IMR-90 (cell line): ENCODE results near the gene CHST2. TPM values are rescaled to one million over a fixed set of nuclear protein-coding genes. Genes with fewer than 3 reads are reported as not detected.

ENCODE experiments used
- ATAC-seq: fragments of 200-7000 bp; cut with Tn5 transposase; 2 replicates; pipeline ENCODE4 v1.9.1; 2020; ENCODE audit warnings: low read depth, mild to moderate bottlenecking, moderate library complexity
- BruUV-seq: library from RNA; stranded (reverse); fragments of 400-500 nt; replicated peaks from 2 replicates; lab custom pipeline; 2021; lab: Mats Ljungman, UMichigan
- CTCF ChIA-PET: fragments of 300-600 bp; formaldehyde crosslinking; extraction: SDS; loops from one replicate; lab custom pipeline; 2021; ENCODE audit warnings: antibody characterized with exemption; lab: Yijun Ruan, JAX
- POLR2A ChIA-PET: fragments of 300-600 bp; sonication (Branson Sonifier 250); formaldehyde crosslinking; loops from one replicate; lab custom pipeline; 2022; ENCODE audit warnings: antibody characterized with exemption; ENCODE audit not compliant: unreplicated experiment; lab: Charles Lee
- DNase-seq: peaks from one replicate; pipeline ENCODE4 v3.0.0; 2013
- H2AFZ ChIP-seq: replicated peaks from 2 replicates; pipeline ENCODE3; 2013; ENCODE audit warnings: low read length, mild to moderate bottlenecking; ENCODE audit not compliant: poor library complexity
- H2AK5ac ChIP-seq: 2 replicates; pipeline ENCODE4 v1.6.1; 2013; ENCODE audit warnings: low read depth, low read length, inconsistent platforms
- H2AK9ac ChIP-seq: replicated peaks from 2 replicates; pipeline ENCODE3; 2013; ENCODE audit warnings: mild to moderate bottlenecking, low read depth, low read length, moderate library complexity; ENCODE audit not compliant: poor library complexity
- H2BK120ac ChIP-seq: 2 replicates; pipeline ENCODE4 v1.6.1; 2013; ENCODE audit warnings: low read depth, low read length, inconsistent platforms
- H2BK15ac ChIP-seq: 3 replicates; pipeline ENCODE4 v1.6.1; 2013; ENCODE audit warnings: low read depth, low read length, inconsistent platforms
- H2BK20ac ChIP-seq: 2 replicates; pipeline ENCODE4 v1.6.1; 2013; ENCODE audit warnings: low read depth, mild to moderate bottlenecking, inconsistent platforms, low read length, moderate library complexity
- H2BK5ac ChIP-seq: 2 replicates; pipeline ENCODE4 v1.6.1; 2013; ENCODE audit warnings: mild to moderate bottlenecking, low read depth, low read length, inconsistent platforms; ENCODE audit not compliant: poor library complexity, severe bottlenecking
- H3K14ac ChIP-seq: replicated peaks from 2 replicates; pipeline ENCODE4 v1.6.1; 2013; ENCODE audit warnings: low read depth, low read length, inconsistent platforms
- H3K18ac ChIP-seq: 2 replicates; pipeline ENCODE4 v1.6.1; 2013; ENCODE audit warnings: low read depth, low read length, control low read depth
- H3K23ac ChIP-seq: 2 replicates; pipeline ENCODE4 v1.6.1; 2013; ENCODE audit warnings: low read depth, low read length, inconsistent platforms
- H3K27ac ChIP-seq: 2 replicates; pipeline ENCODE4 v1.5.1; 2013; ENCODE audit warnings: mild to moderate bottlenecking, control low read depth, low read length; ENCODE audit not compliant: insufficient read depth
- H3K27me3 ChIP-seq: 2 replicates; pipeline ENCODE4 v1.6.1; 2013; ENCODE audit warnings: low read length; ENCODE audit not compliant: control insufficient read depth, insufficient read depth
- H3K36me3 ChIP-seq: 2 replicates; pipeline ENCODE4 v1.6.1; 2013; ENCODE audit warnings: low read length, mixed read lengths; ENCODE audit not compliant: control insufficient read depth, insufficient read depth
- H3K4ac ChIP-seq: 2 replicates; pipeline ENCODE4 v1.6.1; 2013; ENCODE audit warnings: low read depth, low read length, inconsistent platforms
- H3K4me1 ChIP-seq: 2 replicates; pipeline ENCODE4 v1.6.1; 2013; ENCODE audit warnings: low read length, mixed read lengths; ENCODE audit not compliant: control insufficient read depth, insufficient read depth
- H3K4me2 ChIP-seq: 2 replicates; pipeline ENCODE4 v1.6.1; 2013; ENCODE audit warnings: low read depth, mild to moderate bottlenecking, control low read depth, low read length, moderate library complexity
- H3K4me3 ChIP-seq: 2 replicates; pipeline ENCODE4 v1.5.1; 2013; ENCODE audit warnings: low read depth, mild to moderate bottlenecking, control low read depth, low read length, moderate library complexity; ENCODE audit not compliant: insufficient read depth
- H3K56ac ChIP-seq: 2 replicates; pipeline ENCODE4 v1.6.1; 2013; ENCODE audit warnings: low read length, inconsistent platforms; ENCODE audit not compliant: insufficient read depth; ENCODE audit errors: extremely low read depth
- H3K79me1 ChIP-seq, 2 experiments: 2 replicates each; pipeline ENCODE4 v1.6.1; 2013; ENCODE audit warnings: low read length in 2 of 2, inconsistent platforms in 1 of 2, low read depth in 1 of 2
- H3K9ac ChIP-seq: 2 replicates; pipeline ENCODE4 v1.6.1; 2013; ENCODE audit warnings: low read depth, low read length, control low read depth
- H3K9me1 ChIP-seq: 2 replicates; pipeline ENCODE4 v1.6.1; 2013; ENCODE audit warnings: low read length, inconsistent platforms; ENCODE audit not compliant: insufficient read depth
- H3K9me3 ChIP-seq: 2 replicates; pipeline ENCODE4 v1.6.1; 2013; ENCODE audit warnings: low read length; ENCODE audit not compliant: control insufficient read depth, insufficient read depth
- H4K20me1 ChIP-seq: 2 replicates; pipeline ENCODE4 v1.6.1; 2013; ENCODE audit warnings: low read length, inconsistent platforms; ENCODE audit not compliant: insufficient read depth
- H4K5ac ChIP-seq: 2 replicates; pipeline ENCODE4 v1.6.1; 2013; ENCODE audit warnings: mild to moderate bottlenecking, low read depth, low read length, control low read depth
- H4K8ac ChIP-seq, 2 experiments: 2 replicates each; pipeline ENCODE4 v1.6.1; 2013; ENCODE audit warnings: low read depth in 2 of 2, low read length in 2 of 2, control low read depth in 1 of 2, inconsistent platforms in 1 of 2
- H4K91ac ChIP-seq: 2 replicates; pipeline ENCODE4 v1.6.1; 2013; ENCODE audit warnings: low read depth, low read length, inconsistent platforms; ENCODE audit not compliant: insufficient read depth
- FOS ChIP-seq: fragments of 150-350 bp; IDR thresholded peaks from 2 replicates; pipeline ENCODE4 v1.6.1; 2016; ENCODE audit warnings: low read depth, low read length
- MAZ ChIP-seq: IDR thresholded peaks from 2 replicates; pipeline ENCODE4 v1.6.1; 2012; ENCODE audit warnings: low read depth, mild to moderate bottlenecking, low read length, improper control_type of control experiment, moderate library complexity, borderline replicate concordance
- NFE2L2 ChIP-seq: fragments of 150-350 bp; IDR thresholded peaks from 2 replicates; pipeline ENCODE4 v1.6.1; 2016; ENCODE audit warnings: low read depth, mild to moderate bottlenecking, low read length
- RCOR1 ChIP-seq: IDR thresholded peaks from 2 replicates; pipeline ENCODE4 v1.6.1; 2012; ENCODE audit warnings: mild to moderate bottlenecking, low read length, improper control_type of control experiment; ENCODE audit not compliant: insufficient replicate concordance
- WGBS, 2 experiments: methylation state at CpG; one replicate each; pipeline versions ENCODE4 v1.1.5 to v1.1.7; 2013; ENCODE audit warnings: missing lambda C conversion rate in 2 of 2; ENCODE audit not compliant: insufficient read length in 1 of 2; ENCODE audit errors: extremely low coverage in 2 of 2; 5-methylcytosine and 5-hydroxymethylcytosine counted together
- dilution Hi-C: fragments of 300-500 bp; cut with HindIII; formaldehyde crosslinking; loops from one replicate; pipeline ENCODE4 v1.14.3; 2018; ENCODE audit warnings: low sequenced_read_pairs; ENCODE audit not compliant: unreplicated experiment
- in situ Hi-C: fragments of 300-500 bp; cut with MboI; formaldehyde crosslinking; loops from 3 replicates; pipeline ENCODE4 v1.14.3; 2019; ENCODE audit warnings: low sequenced_read_pairs, inconsistent platforms, mixed read lengths
- intact Hi-C: fragments of 100-400 bp; cut with micrococcal nuclease; formaldehyde crosslinking; loops from 2 replicates; pipeline ENCODE4 v1.10.0; 2022
- polyA plus RNA-seq, 3 experiments: library from polyadenylated mRNA; depleted of rRNA; stranded (reverse); fragments of >200 nt; gene quantifications; 2 replicates each; pipeline ENCODE4 v1.2.3, GENCODE V29; 2012; ENCODE audit warnings: low replicate concordance in 1 of 3
- total RNA-seq: library from RNA; depleted of rRNA; stranded (reverse); fragments of >200 nt; gene quantifications from 2 replicates; pipeline ENCODE4 v1.2.3, GENCODE V29; 2012
- TF ChIP-seq, protein P1 (sequence below): conservative IDR thresholded peaks from 2 replicates; pipeline ENCODE4 v1.5.1; 2012; ENCODE audit warnings: mild to moderate bottlenecking, low read depth, low read length, improper control_type of control experiment
- TF ChIP-seq, protein P2 (sequence below): fragments of 150-350 bp; IDR thresholded peaks from 2 replicates; pipeline ENCODE4 v1.6.1; 2016; ENCODE audit warnings: low read depth, mild to moderate bottlenecking, low read length, moderate library complexity, borderline replicate concordance
- TF ChIP-seq, protein P3 (sequence below): fragments of 150-350 bp; IDR thresholded peaks from 2 replicates; pipeline ENCODE4 v1.6.1; 2017; ENCODE audit warnings: mild to moderate bottlenecking, antibody characterized with exemption, low read length, low read depth

CHST2 gene
- total and polyA plus RNA-seq, 2 of the 4 experiments (the other 2 are of a cell fraction) = 0.90 to 1.4 TPM

DNA sequence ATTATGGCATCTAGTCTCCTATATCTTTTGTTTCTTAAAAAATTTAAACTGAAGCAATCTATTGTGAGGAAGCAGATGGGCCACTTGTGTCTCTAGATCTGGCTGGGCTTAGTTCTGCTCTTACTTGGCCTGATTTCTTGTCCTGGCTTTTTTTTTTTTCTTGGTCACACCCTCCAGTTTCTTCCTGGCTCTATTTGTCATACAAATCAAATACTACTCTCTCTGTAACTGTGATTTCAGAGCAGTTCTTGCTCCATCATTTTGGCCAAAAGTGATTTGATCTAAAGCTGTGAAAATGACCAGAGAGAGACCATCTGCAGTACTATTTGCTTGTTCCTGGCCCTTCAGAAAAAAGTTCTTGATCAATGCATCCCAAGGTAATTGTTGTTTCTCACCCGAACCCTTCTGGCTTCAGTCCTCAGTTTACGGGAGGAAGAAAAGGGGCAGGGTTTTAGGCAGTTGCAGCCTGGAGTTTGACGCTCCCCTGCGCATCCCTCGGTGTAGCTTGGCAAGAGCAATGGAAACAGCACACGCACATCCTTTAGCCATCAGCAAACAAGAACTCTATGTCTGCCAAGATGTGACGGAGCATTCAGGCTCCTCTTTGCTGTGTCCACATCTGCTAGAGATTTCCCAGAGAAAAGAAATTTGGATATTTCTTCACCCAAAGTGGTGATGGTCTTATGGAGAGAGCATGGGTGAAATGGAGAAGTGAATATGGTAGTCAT, 31.6 kb downstream of the CHST2 start:
- TF ChIP-seq, protein P1, sequence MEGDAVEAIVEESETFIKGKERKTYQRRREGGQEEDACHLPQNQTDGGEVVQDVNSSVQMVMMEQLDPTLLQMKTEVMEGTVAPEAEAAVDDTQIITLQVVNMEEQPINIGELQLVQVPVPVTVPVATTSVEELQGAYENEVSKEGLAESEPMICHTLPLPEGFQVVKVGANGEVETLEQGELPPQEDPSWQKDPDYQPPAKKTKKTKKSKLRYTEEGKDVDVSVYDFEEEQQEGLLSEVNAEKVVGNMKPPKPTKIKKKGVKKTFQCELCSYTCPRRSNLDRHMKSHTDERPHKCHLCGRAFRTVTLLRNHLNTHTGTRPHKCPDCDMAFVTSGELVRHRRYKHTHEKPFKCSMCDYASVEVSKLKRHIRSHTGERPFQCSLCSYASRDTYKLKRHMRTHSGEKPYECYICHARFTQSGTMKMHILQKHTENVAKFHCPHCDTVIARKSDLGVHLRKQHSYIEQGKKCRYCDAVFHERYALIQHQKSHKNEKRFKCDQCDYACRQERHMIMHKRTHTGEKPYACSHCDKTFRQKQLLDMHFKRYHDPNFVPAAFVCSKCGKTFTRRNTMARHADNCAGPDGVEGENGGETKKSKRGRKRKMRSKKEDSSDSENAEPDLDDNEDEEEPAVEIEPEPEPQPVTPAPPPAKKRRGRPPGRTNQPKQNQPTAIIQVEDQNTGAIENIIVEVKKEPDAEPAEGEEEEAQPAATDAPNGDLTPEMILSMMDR = no peak
- no peak for TF ChIP-seq NFE2L2
- TF ChIP-seq, protein P2, sequence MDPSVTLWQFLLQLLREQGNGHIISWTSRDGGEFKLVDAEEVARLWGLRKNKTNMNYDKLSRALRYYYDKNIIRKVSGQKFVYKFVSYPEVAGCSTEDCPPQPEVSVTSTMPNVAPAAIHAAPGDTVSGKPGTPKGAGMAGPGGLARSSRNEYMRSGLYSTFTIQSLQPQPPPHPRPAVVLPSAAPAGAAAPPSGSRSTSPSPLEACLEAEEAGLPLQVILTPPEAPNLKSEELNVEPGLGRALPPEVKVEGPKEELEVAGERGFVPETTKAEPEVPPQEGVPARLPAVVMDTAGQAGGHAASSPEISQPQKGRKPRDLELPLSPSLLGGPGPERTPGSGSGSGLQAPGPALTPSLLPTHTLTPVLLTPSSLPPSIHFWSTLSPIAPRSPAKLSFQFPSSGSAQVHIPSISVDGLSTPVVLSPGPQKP = no peak
- TF ChIP-seq, protein P3, sequence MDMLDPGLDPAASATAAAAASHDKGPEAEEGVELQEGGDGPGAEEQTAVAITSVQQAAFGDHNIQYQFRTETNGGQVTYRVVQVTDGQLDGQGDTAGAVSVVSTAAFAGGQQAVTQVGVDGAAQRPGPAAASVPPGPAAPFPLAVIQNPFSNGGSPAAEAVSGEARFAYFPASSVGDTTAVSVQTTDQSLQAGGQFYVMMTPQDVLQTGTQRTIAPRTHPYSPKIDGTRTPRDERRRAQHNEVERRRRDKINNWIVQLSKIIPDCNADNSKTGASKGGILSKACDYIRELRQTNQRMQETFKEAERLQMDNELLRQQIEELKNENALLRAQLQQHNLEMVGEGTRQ = no peak
- TF ChIP-seq FOS = no peak
- TF ChIP-seq RCOR1 = no peak
- no peak for TF ChIP-seq MAZ
- dilution Hi-C loops (no loop called here), intact Hi-C loops (no loop called here), in situ Hi-C loops (no loop called here)
- H3K27ac ChIP-seq = no peak overlapping the region
- H4K20me1 ChIP-seq = no peaks in the 10 kb centered on the region
- H4K8ac ChIP-seq = no peak overlapping the region
- H3K4ac ChIP-seq = no peak overlapping the region
- POLR2A ChIA-PET = no interaction called here
- H2AK5ac ChIP-seq = no peak overlapping the region
- DNase-seq = no peak
- no peaks in the 10 kb centered on the region for H3K36me3 ChIP-seq
- BruUV-seq = no TSS peak
- no peak overlapping the region for H2BK15ac ChIP-seq
- no peak overlapping the region for H3K9ac ChIP-seq
- no peak overlapping the region for H3K23ac ChIP-seq
- CTCF ChIA-PET = interaction anchor here (0.6 kb wide), 1 partner anchor 14 kb away, joined by 3 read pairs; no protein-coding TSS in a partner anchor
- H4K91ac ChIP-seq = no peak overlapping the region
- H2AFZ ChIP-seq = no peak overlapping the region
- no peak overlapping the region for H3K14ac ChIP-seq
- no peak overlapping the region for H3K4me3 ChIP-seq
- ATAC-seq = no peak
- H2AK9ac ChIP-seq = no peak overlapping the region
- no peak overlapping the region for H3K56ac ChIP-seq
- no CpG with 5 or more reads among the region's 7 CpGs for WGBS, 2 experiments
- H4K5ac ChIP-seq = no peak overlapping the region
- H3K4me1 ChIP-seq = no peaks in the 10 kb centered on the region
- no peak overlapping the region for H3K18ac ChIP-seq
- no peak overlapping the region for H2BK120ac ChIP-seq
- no peaks in the 10 kb centered on the region for H3K79me1 ChIP-seq
- no peak overlapping the region for H3K4me2 ChIP-seq
- no peak overlapping the region for H2BK5ac ChIP-seq
- H3K27me3 ChIP-seq = peaks cover 2% of the 10 kb centered on the region; the same call in 1 of the 2 replicates
- no peak overlapping the region for H2BK20ac ChIP-seq
- no peaks in the 10 kb centered on the region for H3K9me3 ChIP-seq
- no peaks in the 10 kb centered on the region for H3K9me1 ChIP-seq
